HG03342 (cell line): ENCODE results near the gene MRC2.

Experiments used
- ATAC-seq: cut with Tn5 transposase; IDR thresholded peaks from one replicate; pipeline ENCODE4 v1.9.1; 2021; ENCODE audit warnings: mild to moderate bottlenecking, moderate library complexity; ENCODE audit not compliant: unreplicated experiment

MRC2 gene

DNA sequence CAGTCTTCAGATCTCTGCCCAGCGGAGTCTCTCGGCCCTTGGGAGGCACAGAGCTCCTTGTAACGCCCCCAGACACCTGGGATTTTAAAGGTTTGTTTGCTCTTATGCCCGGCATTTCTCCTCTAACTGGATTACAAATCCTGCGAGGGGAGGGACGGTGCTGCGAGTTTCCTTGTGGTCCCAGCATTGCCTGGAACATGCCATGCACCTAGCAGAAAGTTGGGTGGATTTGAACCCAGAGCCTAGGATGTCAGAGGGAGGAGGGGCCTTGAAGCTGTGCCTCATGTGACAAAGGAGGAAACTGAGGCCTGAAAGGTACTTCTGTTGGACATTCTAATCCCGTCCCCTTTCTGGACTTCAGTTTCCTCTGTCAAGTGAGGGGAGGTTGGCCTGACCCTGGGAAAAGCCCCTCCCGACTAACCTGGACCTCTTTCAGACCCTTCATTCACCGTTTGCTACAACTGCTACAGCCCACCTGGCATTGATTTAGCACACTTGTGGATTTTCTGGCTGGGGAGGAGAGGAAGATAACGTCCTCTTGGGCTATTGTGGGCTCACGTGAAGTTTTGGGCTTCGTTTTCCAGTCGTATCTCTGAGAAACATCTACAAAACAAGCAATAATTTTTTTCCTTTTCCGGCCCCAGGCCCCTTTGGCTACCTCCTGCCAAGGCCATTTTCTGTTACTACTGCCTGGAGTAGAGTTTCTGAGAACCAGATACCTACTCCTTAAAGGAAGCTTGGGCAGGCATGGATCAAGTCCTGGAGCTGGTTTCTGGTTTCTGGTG lies 30.9 kb downstream of the MRC2 start:
- ATAC-seq = no peak

DNA sequence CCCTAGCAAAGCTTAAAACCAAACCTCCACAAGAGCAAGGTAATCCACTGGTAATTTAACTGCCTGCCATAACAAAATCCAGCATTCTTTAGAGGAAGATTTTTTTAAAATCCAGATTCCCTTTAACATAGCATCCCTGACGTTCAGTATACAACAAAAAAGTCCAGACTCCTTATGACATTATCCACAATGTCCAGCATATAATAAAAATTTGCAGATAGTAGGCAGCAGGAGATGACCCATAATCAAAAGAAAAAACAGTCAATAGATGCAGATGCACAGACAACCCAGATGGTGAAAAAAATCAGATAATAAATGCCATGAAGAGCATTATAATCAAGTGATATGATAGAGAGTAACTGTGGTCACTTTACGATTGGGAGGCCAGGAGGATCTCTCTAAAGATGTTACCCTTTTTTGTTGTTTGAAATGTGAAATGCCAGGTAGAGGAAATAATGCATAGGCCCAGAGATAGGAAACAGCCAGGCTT lies 33.2 kb downstream of the MRC2 start:
- ATAC-seq = no peak

DNA sequence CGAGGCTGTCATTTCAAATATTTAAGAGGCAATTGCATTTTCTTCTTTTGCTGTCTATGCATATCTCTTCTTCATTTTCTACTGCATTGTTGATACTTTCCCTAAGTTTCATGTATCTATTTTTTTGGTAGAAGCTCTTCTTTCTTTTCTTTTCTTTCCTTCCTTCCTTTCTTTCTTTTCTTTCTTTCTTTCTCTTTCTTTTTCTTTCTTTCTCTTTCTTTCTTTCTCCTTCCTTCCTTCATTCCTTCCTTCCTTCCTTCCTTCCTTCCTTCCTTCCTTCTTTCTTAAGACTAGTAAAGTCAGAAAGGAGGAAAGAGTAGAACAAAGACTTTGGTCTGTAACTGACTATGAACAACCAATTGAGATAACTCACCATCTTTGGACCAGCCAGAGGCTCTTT lies 33.9 kb downstream of the MRC2 start:
- ATAC-seq = no peak

DNA sequence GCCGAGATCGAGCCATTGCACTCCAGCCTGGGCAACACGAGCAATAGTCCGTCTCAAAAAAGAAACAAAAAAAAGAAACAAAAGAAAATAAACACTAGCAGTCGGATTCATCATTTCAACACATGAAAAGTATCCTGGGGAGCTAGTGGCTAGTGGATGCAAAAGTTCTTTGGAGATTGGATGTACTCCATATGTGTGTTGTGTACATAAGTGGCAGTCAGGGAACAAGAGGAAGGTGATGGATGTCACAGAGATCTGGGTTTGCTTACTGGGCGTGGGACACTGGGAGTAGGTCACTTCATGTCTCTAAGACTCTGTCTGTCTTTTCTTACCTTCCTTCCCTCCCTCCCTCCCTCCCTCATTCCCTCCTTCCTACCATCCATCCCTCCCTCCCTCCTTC lies 35.4 kb downstream of the MRC2 start:
- no peak for ATAC-seq

DNA sequence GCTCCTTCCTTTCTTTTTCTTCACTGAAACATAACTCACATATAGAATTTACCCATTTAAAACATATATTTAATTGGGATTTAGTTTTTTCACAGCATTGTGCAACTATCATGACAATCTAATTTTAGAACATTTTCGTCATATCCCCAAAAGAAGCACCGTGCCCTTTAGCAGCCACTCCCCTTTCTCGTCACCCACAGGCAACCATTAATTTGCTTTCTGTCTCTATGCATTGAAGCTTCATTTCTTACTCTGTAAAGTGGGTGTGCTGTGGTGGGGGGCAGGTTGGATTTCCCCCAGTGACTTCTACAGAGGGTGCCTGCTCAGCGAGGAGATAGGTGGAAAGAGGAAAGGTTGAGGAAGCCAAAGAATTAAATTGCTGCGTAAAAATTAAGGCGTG lies 35.8 kb downstream of the MRC2 start:
- no peak for ATAC-seq

DNA sequence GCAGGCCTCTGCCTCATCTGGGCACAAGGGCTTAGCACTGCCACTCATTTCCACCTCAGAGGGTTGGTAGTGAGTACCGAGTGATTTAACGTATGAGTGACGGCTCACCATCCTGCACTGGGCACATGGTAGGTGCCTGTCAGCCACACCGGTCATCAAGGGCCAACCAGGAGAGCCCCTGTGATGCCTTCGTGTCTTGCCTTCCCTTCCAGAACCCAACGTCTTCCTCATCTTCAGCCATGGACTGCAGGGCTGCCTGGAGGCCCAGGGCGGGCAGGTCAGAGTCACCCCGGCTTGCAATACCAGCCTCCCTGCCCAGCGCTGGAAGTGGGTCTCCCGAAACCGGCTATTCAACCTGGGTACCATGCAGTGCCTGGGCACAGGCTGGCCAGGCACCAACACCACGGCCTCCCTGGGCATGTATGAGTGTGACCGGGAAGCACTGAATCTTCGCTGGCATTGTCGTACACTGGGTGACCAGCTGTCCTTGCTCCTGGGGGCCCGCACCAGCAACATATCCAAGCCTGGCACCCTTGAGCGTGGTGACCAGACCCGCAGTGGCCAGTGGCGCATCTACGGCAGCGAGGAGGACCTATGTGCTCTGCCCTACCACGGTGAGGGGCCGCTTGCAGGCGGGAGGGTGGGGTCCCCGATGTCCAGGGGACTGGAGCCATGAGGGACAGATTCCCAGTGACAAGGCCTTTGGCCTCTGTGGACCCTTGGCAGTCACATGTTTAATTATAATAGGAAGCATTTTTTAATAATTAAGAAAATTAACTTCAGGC lies 37.1 kb downstream of the MRC2 start:
- ATAC-seq = no peak

DNA sequence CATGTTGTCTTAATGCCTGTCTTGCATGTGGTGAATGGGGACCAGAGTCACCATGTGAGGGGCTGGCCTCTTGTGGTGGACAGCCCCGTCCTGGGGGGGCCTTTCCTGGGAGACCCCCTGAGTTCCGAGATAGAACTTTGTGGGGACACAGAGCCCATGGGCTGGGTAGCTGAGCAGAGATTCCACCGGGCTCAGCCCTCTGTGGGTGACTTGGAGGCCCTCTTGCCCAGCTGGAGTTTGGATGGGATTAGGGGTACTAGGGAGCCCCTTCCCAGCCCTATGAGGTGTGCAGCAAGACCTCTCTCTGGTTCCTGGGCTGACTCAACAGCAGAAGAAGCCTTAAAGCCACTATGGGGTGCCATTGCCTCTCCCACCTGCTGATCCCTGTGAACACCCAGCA lies 38.1 kb downstream of the MRC2 start:
- ATAC-seq = no peak

DNA sequence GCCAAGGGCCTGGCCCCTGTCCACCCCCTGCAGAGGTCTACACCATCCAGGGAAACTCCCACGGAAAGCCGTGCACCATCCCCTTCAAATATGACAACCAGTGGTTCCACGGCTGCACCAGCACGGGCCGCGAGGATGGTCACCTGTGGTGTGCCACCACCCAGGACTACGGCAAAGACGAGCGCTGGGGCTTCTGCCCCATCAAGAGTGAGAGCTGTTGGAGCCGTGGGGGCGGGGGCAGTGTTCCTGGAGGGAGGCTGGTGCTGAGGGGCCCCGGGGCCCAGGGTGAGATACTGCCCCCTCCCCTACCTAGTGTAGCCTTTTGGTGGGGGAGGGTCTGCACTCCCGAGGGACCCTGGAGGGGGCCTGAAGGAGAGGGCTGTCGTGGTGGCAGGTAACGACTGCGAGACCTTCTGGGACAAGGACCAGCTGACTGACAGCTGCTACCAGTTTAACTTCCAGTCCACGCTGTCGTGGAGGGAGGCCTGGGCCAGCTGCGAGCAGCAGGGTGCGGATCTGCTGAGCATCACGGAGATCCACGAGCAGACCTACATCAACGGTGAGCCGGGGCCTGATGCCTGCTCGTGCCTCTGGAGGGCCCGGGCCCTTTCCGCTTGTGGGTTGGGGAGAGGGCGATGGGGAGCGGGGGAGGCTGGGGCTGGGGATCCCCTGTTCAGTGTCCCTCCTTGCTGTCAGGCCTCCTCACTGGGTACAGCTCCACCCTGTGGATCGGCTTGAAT lies 38.8 kb downstream of the MRC2 start:
- no peak for ATAC-seq

DNA sequence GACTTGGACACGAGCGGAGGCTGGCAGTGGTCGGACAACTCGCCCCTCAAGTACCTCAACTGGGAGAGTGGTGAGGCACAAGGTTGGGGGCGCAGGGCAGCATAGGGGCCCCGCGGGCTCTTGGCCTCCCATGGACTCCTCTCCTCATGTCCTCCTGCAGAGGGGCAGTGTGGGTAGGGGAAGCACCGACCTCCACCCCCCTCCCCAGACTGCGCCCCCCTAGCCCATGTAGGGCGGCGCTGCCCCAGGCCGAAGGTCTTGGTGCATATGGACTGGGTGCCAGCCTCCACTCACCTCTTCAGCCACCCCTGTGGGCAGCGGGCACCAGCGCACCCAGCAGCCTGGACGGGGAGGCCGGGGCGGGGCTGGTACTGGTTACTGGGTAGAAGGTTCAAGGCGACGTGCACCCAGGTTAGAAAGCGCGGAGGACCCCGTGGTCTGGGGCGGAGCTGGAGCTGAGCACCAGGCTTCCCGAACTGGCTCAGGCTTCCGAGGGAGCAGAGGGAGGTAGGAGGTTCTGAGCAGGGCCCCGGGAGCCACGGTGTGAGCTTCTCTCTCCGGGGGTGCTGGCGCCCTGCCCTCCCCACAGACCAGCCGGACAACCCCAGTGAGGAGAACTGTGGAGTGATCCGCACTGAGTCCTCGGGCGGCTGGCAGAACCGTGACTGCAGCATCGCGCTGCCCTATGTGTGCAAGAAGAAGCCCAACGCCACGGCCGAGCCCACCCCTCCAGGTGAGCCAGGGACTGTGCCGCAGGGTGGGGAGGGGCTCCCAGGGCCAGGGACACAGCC lies 39.5 kb downstream of the MRC2 start:
- ATAC-seq = no peak

DNA sequence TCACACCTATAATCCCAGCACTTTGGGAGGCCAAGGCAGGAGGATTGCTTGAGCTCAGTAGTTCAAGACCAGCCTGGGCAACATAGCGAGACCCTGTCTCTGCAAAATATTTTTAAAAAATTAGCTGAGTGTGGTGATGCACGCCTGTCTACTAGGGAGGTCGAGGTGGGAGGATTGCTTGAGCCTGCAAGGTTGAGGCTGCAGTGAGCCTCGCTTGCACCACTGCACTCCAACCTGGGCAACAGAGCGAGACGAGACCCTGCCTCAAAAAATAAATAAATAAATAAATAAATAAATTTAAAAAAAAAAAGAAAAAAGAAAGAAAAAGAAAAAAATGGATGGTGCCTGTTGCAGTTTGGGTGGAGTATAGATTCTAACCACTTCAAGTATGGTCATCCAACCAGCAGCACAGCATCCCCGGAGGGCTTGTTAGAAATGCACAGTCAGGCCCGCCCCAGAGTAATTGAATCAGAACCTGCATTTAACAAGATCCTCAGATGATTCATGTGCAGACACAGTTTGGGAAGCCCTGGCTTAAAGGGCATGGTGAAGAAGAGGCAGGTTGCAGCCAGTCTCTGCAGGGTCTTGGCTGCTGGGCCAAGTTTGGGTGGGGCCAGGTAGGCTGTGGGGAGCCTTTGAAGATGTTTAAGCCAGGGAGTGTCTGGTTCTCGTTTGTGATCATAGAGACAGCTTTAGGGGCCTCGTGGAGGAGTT lies 40.8 kb downstream of the MRC2 start:
- no peak for ATAC-seq

DNA sequence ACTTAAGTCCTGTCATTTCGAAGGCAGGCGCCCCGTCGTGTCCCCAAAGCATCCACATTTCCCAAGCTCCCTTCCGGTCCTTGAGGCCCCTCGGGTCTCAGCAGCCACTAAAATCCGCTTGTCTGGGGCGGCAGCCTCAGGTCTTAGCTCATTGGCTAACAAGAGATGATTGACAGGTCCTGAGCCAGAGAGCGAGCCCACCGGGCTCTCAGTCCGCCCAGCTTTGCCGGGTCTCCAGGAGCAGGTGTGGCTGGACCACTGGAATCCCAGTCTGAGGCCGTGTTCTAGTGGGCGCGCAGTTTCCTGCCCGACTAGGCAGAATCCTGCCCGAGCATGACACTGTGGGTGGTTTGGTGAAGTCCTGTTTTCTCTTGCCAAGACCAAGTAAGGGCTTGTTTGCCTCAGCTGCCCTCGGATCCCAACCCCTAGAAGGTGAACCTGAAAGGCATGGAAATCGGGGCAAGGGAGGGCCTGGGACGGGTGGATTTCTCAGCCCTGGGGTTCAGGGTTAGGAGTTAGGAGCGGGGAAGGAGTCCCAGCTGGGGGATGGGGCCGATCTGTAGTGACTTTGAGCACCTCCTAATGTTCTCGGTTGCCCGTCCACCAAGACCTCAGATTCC lies 42.8 kb downstream of the MRC2 start:
- no peak for ATAC-seq

DNA sequence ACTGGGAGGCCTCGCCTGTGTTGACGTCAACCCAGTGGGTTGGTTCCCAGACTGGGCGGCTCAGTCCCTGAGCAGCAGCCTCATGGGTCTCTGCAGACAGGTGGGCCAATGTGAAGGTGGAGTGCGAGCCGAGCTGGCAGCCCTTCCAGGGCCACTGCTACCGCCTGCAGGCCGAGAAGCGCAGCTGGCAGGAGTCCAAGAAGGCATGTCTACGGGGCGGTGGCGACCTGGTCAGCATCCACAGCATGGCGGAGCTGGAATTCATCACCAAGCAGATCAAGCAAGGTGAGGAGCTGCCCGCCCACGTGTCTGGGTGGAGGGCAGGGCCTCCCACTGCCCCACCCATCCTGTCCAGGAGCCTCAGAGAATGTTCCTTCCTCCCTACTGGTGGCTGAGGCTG lies 44.1 kb downstream of the MRC2 start:
- ATAC-seq = no peak

DNA sequence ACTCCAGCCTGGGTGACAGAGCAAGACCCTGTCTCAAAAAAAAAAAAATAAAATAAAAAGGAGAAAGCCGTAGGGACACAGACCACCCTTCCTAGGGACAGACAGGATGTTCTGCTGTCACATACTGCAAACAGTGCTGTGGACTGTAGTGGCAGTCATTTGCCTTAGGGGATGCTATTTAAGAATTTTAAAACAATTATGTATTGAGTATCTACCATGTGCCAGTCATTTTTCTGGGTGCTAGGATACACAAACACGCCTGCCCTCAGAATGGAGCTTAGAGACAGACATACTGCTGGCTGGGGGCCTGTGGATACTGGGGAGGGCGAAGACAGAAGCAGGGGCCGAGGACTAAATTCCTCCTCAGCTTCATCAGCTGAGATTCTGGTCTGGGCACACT lies 45.5 kb downstream of the MRC2 start:
- no peak for ATAC-seq

DNA sequence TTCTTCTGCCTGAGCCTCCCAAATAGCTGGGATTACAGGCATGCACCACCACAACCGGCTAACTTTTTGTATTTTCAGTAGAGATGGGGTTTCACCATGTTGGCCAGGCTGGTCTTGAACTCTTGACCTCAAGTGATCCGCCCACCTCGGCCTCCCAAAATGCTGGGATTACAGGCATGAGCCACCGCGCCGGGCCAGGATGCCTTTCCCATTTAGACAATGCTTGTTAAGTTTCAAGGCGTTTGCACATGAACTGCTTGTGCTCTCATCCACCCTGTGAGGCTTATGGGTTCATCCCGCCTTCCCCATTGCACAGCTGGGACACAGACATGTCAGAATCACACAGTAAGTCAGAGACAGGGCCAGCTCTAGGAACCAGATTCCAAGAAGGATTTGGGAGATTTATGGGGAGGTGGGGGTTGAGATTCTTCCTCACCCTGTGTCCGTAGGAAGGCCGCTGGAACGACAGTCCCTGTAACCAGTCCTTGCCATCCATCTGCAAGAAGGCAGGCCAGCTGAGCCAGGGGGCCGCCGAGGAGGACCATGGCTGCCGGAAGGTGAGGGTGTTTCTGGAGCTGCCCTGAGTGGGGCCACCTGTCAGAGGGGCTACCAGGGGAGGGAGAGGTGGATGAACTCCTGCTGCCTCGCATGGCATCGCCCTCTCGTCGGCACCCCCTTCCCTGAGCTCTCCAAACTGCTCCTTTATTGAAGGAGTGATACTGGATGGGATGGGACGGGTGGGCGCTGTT lies 46.3 kb downstream of the MRC2 start:
- ATAC-seq = no peak

DNA sequence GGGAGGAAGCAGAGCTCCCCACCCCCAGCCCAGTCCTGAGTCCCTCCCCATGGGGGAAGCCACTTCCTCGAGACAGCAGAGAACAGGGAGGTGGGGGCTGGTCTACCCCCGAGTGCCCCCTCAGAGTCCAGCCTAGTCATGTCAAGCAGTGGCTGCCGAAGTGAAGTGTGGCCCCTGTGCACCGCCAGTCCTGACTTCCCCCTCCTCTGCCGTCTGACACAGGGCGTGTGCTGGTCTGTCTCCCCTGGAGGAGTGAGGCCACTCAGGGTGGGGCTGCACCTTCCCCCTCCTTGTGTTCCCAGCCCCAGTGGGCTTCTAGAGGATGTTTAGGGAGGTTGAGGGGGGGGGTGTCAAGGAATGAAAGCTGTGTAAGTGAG lies 46.9 kb downstream of the MRC2 start:
- no peak for ATAC-seq

DNA sequence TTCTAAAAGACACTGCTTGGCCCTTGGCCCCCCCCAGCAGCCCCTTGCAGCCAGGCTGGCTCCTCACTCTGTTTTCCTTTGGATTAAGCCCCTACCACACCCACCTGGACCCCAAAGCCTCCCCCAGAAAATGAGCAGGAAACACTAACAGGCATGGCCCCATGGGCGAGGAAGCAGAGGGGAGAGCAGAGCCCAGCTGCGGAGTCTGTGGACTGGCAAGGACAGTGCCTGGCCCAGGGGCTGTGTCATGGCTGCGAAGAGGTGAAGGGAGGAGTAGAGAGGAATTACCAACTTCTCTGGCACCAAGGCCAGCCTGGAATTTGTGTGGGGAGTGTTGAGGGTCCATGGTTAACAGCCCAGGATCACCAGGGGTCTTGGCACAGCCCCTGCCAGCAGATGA lies 47.4 kb downstream of the MRC2 start:
- ATAC-seq = no peak

DNA sequence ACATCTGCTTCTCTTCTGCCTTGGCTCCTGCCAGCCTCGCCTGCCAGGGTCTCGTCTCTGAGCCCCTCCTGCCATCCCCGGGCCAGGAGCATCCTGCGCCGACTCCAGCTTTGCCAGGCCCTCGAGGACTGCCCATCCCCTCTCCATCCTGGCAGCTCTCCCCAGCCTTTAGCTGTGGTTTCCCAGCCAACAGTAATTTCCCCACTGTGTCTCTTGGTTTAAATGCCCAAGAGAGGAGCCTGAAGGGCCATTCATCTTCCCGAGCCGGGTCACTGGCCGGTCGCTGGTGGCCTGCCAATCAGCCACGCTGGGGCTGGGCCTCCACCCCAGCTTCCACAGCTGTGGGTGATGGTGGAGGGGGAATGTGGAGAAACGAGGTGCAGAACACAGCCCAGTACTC lies 47.8 kb downstream of the MRC2 start:
- ATAC-seq = no peak

DNA sequence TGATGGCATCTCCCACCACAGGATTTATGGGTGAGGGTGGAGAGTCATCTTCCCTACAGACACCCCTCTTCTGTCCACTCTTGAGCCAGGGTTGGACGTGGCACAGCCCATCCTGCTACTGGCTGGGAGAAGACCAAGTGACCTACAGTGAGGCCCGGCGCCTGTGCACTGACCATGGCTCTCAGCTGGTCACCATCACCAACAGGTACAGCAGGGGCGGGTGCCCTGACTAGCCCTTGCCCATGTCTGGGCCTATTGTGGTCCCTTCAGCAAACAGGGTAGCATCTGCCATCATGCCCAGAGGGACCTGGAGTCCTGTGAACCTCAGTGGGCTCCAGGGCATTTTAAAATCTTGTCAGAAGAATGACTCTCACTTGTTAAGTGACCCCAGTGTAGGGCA lies 48.2 kb downstream of the MRC2 start:
- no peak for ATAC-seq
